HCT116 (cell line): ENCODE measurements around the gene MICAL3. TPM values are rescaled to one million over a fixed set of nuclear protein-coding genes. Genes with fewer than 3 reads are reported as not detected.

Experiments
- ATAC-seq: fragments of 200-7000 bp; cut with Tn5 transposase; 2 replicates; pipeline ENCODE4 v1.9.1; 2020; ENCODE audit warnings: mild to moderate bottlenecking, moderate library complexity
- BruUV-seq: library from RNA; stranded (reverse); fragments of 400-500 nt; replicated peaks from 2 replicates; lab custom pipeline; 2021; lab: Mats Ljungman, UMichigan
- CTCF ChIA-PET: fragments of 300-600 bp; sonication (Branson Sonifier 250); formaldehyde crosslinking; loops from one replicate; lab custom pipeline; 2021; ENCODE audit warnings: antibody characterized with exemption; lab: Charles Lee
- POLR2A ChIA-PET: fragments of 300-600, 350-600 bp; sonication (Branson Sonifier 250); formaldehyde crosslinking; loops from one replicate; lab custom pipeline; 2021; ENCODE audit warnings: antibody characterized with exemption; lab: Charles Lee
- RAD21 ChIA-PET, 2 experiments: fragments of 300-600 bp; sonication (Branson Sonifier 250); formaldehyde crosslinking; loops; one replicate each; lab custom pipeline; 2023; ENCODE audit warnings: low total read pairs in 2 of 2; ENCODE audit not compliant: uncharacterized antibody in 2 of 2, unreplicated experiment in 2 of 2, low non-redundant PET in 1 of 2; lab: Charles Lee
- DNase-seq: peaks from one replicate; pipeline ENCODE4 v3.0.0-alpha.2; 2010; ENCODE audit warnings: low read depth, low spot score
- H2AFZ ChIP-seq: fragments of 200-600 bp; shearing (Covaris generic), sonication (generic); 2 replicates; pipeline ENCODE4 v1.6.1; 2017; ENCODE audit warnings: low read depth, mixed run types, mixed read lengths, antibody characterized with exemption, low read length; ENCODE audit not compliant: poor library complexity, severe bottlenecking
- H3K27ac ChIP-seq: 2 replicates; pipeline ENCODE4 v1.5.1; 2012; ENCODE audit warnings: low read depth, low read length
- H3K27me3 ChIP-seq: fragments of 200-600 bp; sonication (generic); 2 replicates; pipeline ENCODE4 v1.6.1; 2016; ENCODE audit warnings: mixed run types, low read length, mixed read lengths; ENCODE audit not compliant: insufficient read depth
- H3K36me3 ChIP-seq, 2 experiments: fragments of 200-500 bp in 1 of 2; fragments of 200-600 bp in 1 of 2; sonication (Bioruptor generic) in 1 of 2; sonication (generic) in 1 of 2; 2 replicates each; pipeline versions ENCODE4 v1.5.1 to v1.6.1; 2014 to 2016; ENCODE audit warnings: low read length in 2 of 2, inconsistent platforms in 1 of 2, mixed read lengths in 1 of 2, mixed run types in 1 of 2; ENCODE audit not compliant: insufficient read depth in 2 of 2, control insufficient read depth in 1 of 2
- H3K4me1 ChIP-seq, 2 experiments: fragments of 200-600 bp in 1 of 2; sonication (generic) in 1 of 2; 2 replicates each; pipeline versions ENCODE4 v1.5.1 to v1.6.1; 2012 to 2017; ENCODE audit warnings: low read length in 2 of 2, inconsistent platforms in 1 of 2, mild to moderate bottlenecking in 1 of 2, mixed read lengths in 1 of 2, mixed run types in 1 of 2, moderate library complexity in 1 of 2; ENCODE audit not compliant: insufficient read depth in 2 of 2, control insufficient read depth in 1 of 2
- H3K4me2 ChIP-seq: fragments of 200-600 bp; sonication (generic); 2 replicates; pipeline ENCODE4 v1.6.1; 2017; ENCODE audit warnings: mixed run types, low read length, mixed read lengths
- H3K4me3 ChIP-seq, 2 experiments: fragments of 200-600 bp in 1 of 2; sonication (generic) in 1 of 2; replicated peaks in 1 of 2; 2 replicates each; pipeline ENCODE4 v1.5.1; 2011 to 2016; ENCODE audit warnings: low read length in 2 of 2, control low read depth in 1 of 2, low read depth in 1 of 2, mild to moderate bottlenecking in 1 of 2, mixed read lengths in 1 of 2, mixed run types in 1 of 2
- H3K79me2 ChIP-seq: fragments of 200-600 bp; sonication (generic); 2 replicates; pipeline ENCODE4 v1.6.1; 2017; ENCODE audit warnings: mild to moderate bottlenecking, mixed run types, low read length, moderate library complexity, mixed read lengths; ENCODE audit not compliant: insufficient read depth
- H3K9ac ChIP-seq: fragments of 200-600 bp; sonication (generic); 2 replicates; pipeline ENCODE4 v1.6.1; 2016; ENCODE audit warnings: low read length, mixed read lengths
- H3K9me2 ChIP-seq: fragments of 200-600 bp; sonication (generic), shearing (Covaris generic); 2 replicates; pipeline ENCODE4 v1.6.1; 2017; ENCODE audit warnings: mixed run types, mild to moderate bottlenecking, moderate library complexity; ENCODE audit not compliant: insufficient read depth
- H3K9me3 ChIP-seq, 2 experiments: fragments of 200-500 bp in 1 of 2; fragments of 200-600 bp in 1 of 2; sonication (Bioruptor generic) in 1 of 2; sonication (generic) in 1 of 2; 2 replicates each; pipeline ENCODE4 v1.6.1; 2014 to 2017; ENCODE audit warnings: low read length in 2 of 2, mixed read lengths in 2 of 2, inconsistent platforms in 1 of 2, low read depth in 1 of 2, mild to moderate bottlenecking in 1 of 2, mixed run types in 1 of 2, moderate library complexity in 1 of 2; ENCODE audit not compliant: control insufficient read depth in 1 of 2, insufficient read depth in 1 of 2
- H4K20me1 ChIP-seq: fragments of 200-600 bp; sonication (generic), shearing (Covaris generic); 2 replicates; pipeline ENCODE4 v1.6.1; 2017; ENCODE audit warnings: mixed run types, mild to moderate bottlenecking, moderate library complexity; ENCODE audit not compliant: insufficient read depth
- CEBPB ChIP-seq: IDR thresholded peaks from 2 replicates; pipeline ENCODE4 v1.6.1; 2012; ENCODE audit warnings: low read depth
- CTCF ChIP-seq, 3 experiments: fragments of 200-600 bp in 1 of 3; sonication (generic) in 1 of 3; IDR thresholded peaks in 2 of 3; conservative IDR thresholded peaks in 1 of 3; 2 replicates each; pipeline ENCODE4 v1.5.1; 2012 to 2017; ENCODE audit warnings: low read depth in 2 of 3, low read length in 2 of 3, antibody characterized with exemption in 1 of 3, borderline replicate concordance in 1 of 3, control low read depth in 1 of 3, mild to moderate bottlenecking in 1 of 3, mixed read lengths in 1 of 3, mixed run types in 1 of 3, moderate library complexity in 1 of 3; ENCODE audit not compliant: insufficient read depth in 1 of 3
- EGR1 ChIP-seq: IDR thresholded peaks from 2 replicates; pipeline ENCODE4 v1.6.1; 2012; ENCODE audit warnings: low read depth
- ELF1 ChIP-seq: IDR thresholded peaks from 2 replicates; pipeline ENCODE4 v1.6.1; 2012; ENCODE audit warnings: low read depth, borderline replicate concordance
- EZH2 ChIP-seq: fragments of 200-600 bp; sonication (generic); IDR thresholded peaks from 2 replicates; pipeline ENCODE4 v1.6.1; 2017; ENCODE audit warnings: antibody characterized with exemption, mixed run types
- FOSL1 ChIP-seq: IDR thresholded peaks from 2 replicates; pipeline ENCODE4 v1.6.1; 2012; ENCODE audit warnings: low read depth
- JUND ChIP-seq: IDR thresholded peaks from 2 replicates; pipeline ENCODE4 v1.6.1; 2012
- POLR2AphosphoS5 ChIP-seq: IDR thresholded peaks from 2 replicates; pipeline ENCODE4 v1.6.1; 2011; ENCODE audit warnings: mild to moderate bottlenecking, low read depth, low read length, moderate library complexity
- RAD21 ChIP-seq: IDR thresholded peaks from 2 replicates; pipeline ENCODE4 v1.6.1; 2012; ENCODE audit warnings: low read depth, mild to moderate bottlenecking
- REST ChIP-seq: IDR thresholded peaks from 2 replicates; pipeline ENCODE4 v1.6.1; 2012; ENCODE audit warnings: low read depth
- SIN3A ChIP-seq: IDR thresholded peaks from 2 replicates; pipeline ENCODE4 v1.6.1; 2012; ENCODE audit warnings: low read depth
- SP1 ChIP-seq: IDR thresholded peaks from 2 replicates; pipeline ENCODE4 v1.6.1; 2012; ENCODE audit warnings: low read depth
- SRF ChIP-seq: IDR thresholded peaks from 2 replicates; pipeline ENCODE4 v1.6.1; 2012; ENCODE audit warnings: low read depth
- TCF7L2 ChIP-seq: IDR thresholded peaks from 2 replicates; pipeline ENCODE4 v1.7.0; 2011; ENCODE audit warnings: borderline replicate concordance, inconsistent platforms; ENCODE audit not compliant: insufficient read depth, insufficient read length; ENCODE audit errors: extremely low read depth
- YY1 ChIP-seq: IDR thresholded peaks from 2 replicates; pipeline ENCODE4 v1.6.1; 2011; ENCODE audit warnings: low read length, low read depth, moderate library complexity, mild to moderate bottlenecking; ENCODE audit not compliant: insufficient replicate concordance; ENCODE audit errors: extremely low read depth
- ZNF274 ChIP-seq: fragments of 200-500 bp; sonication (Bioruptor generic); IDR thresholded peaks from 2 replicates; pipeline ENCODE4 v1.6.1; 2014; ENCODE audit warnings: mild to moderate bottlenecking, low read depth, low read length, inconsistent platforms
- intact Hi-C: fragments of 100-400 bp; cut with micrococcal nuclease; formaldehyde crosslinking; loops from 2 replicates; pipeline ENCODE4 v1.10.0; 2022
- total RNA-seq: library from RNA; stranded (reverse); gene quantifications from one replicate; pipeline ENCODE4 v1.2.1, GENCODE V29; 2021; ENCODE audit not compliant: unreplicated experiment
- TF ChIP-seq, protein P1 (sequence below): IDR thresholded peaks from 2 replicates; pipeline ENCODE4 v1.6.1; 2012
- TF ChIP-seq, protein P2 (sequence below): IDR thresholded peaks from 2 replicates; pipeline ENCODE4 v1.6.1; 2011; ENCODE audit warnings: mild to moderate bottlenecking, low read length, moderate library complexity; ENCODE audit not compliant: insufficient replicate concordance; ENCODE audit errors: extremely low read depth

The MICAL3 gene
- total RNA-seq, 1 experiment from 2014 or later, result 30.8 TPM

DNA sequence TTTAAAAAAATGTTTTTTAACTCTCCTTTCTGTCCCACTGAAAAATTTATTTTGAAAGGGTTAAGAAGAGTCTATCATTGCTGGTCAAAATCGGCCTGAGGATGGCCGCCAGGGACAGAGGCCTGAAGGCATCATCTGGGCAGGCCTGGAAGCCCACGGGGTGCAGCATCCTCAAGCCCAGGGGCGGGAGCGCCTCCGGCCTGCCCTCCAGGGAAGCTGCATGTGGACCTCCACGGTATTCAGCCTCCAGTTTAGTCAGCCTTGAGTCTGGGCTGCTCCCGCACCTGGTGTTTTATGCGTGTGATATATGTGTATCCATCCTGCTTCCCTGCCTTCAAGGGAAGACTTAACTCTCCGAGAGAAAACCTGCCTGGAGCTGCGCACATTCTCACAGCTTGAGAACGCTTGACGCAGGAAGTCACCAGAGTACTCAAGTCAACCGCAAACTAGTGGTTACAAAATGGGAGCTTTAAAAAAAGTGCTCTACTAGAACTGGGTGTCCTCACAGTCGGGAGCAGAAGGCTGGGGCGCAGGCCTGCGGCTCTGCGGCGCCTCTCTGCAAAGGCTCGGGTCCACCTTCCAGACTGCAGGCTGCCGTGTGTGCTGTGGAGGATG, 236.5 kb downstream of the MICAL3 start:
- H3K4me2 ChIP-seq, result no peak overlapping the region
- H3K27ac ChIP-seq, result no peak overlapping the region
- H2AFZ ChIP-seq, result no peak overlapping the region
- no TSS peak for BruUV-seq
- H3K4me3 ChIP-seq, result no peak overlapping the region
- DNase-seq (no peak), ATAC-seq (no peak)
- H3K27me3 ChIP-seq, result no peaks in the 10 kb centered on the region
- H4K20me1 ChIP-seq, result no peaks in the 10 kb centered on the region
- no peaks in the 10 kb centered on the region for H3K79me2 ChIP-seq
- no peak overlapping the region for H3K9ac ChIP-seq
- TF ChIP-seq FOSL1 (no peak), CTCF (IDR thresholded peaks at IDR 0.05 in 2 of 3, conservative IDR thresholded peaks at IDR 0.05 in 1 of 3; ENCODE audit: borderline replicate concordance in 1 of 3, insufficient read depth in 1 of 3, low read depth in 2 of 3, low read length in 2 of 3) (no peak), EGR1 (no peak), SRF (no peak), ZNF274 (no peak), SIN3A (no peak), CEBPB (no peak), EZH2 (no peak), ELF1 (no peak), TCF7L2 (no peak), JUND (no peak), SP1 (no peak), REST (no peak), POLR2AphosphoS5 (no peak), RAD21 (no peak), YY1 (no peak)
- TF ChIP-seq, protein P1, sequence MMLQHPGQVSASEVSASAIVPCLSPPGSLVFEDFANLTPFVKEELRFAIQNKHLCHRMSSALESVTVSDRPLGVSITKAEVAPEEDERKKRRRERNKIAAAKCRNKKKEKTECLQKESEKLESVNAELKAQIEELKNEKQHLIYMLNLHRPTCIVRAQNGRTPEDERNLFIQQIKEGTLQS, result no peak
- TF ChIP-seq, protein P2, sequence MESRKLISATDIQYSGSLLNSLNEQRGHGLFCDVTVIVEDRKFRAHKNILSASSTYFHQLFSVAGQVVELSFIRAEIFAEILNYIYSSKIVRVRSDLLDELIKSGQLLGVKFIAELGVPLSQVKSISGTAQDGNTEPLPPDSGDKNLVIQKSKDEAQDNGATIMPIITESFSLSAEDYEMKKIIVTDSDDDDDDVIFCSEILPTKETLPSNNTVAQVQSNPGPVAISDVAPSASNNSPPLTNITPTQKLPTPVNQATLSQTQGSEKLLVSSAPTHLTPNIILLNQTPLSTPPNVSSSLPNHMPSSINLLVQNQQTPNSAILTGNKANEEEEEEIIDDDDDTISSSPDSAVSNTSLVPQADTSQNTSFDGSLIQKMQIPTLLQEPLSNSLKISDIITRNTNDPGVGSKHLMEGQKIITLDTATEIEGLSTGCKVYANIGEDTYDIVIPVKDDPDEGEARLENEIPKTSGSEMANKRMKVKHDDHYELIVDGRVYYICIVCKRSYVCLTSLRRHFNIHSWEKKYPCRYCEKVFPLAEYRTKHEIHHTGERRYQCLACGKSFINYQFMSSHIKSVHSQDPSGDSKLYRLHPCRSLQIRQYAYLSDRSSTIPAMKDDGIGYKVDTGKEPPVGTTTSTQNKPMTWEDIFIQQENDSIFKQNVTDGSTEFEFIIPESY, result no peak
- H3K9me3 ChIP-seq, result no peaks in the 10 kb centered on the region
- no peaks in the 10 kb centered on the region for H3K9me2 ChIP-seq
- intact Hi-C loops, result no loop called here
- POLR2A ChIA-PET, result no interaction called here
- H3K36me3 ChIP-seq, result peaks cover 0 to 3% of the 10 kb centered on the region in 2 experiments; a peak in 1 of 4 replicates
- CTCF ChIA-PET, result interaction anchor here (4.8 to 5.8 kb wide), 2 partner anchors 45 to 289 kb away, joined by 44 to 87 read pairs; partner anchors contain the start of gene PEX26
- RAD21 ChIA-PET, result no interaction called here
- H3K4me1 ChIP-seq, result peaks cover 0 to 8% of the 10 kb centered on the region in 2 experiments; a peak in 2 of 4 replicates
